H4 (cell line): ENCODE data around the gene SEMA3E. TPM values are rescaled to one million over a fixed set of nuclear protein-coding genes. Genes with fewer than 3 reads are reported as not detected.
"Not testable (repeated sequence)": the region's sequence is repeated elsewhere in the genome, so short reads cannot be mapped to it uniquely, and the experiment has no call there.

Experiments
- DNase-seq: peaks from one replicate; pipeline ENCODE4 v3.0.0-alpha.2; 2015; ENCODE audit warnings: low spot score
- total RNA-seq: library from RNA; depleted of rRNA; stranded (reverse); fragments of >200 nt; shearing (Covaris generic); gene quantifications from 2 replicates; pipeline ENCODE4 v1.2.3, GENCODE V29; 2014; rRNA removed

SEMA3E gene
- total RNA-seq, result 8.0 and 9.4 TPM in 2 replicates

GRCh38 chr7:83648464-83649241 lies at the start of gene SEMA3E:
Gene SEMA3E, minus strand, starts transcription at chr7:83649139.
- peak; percentile 71 for DNase-seq

DNA sequence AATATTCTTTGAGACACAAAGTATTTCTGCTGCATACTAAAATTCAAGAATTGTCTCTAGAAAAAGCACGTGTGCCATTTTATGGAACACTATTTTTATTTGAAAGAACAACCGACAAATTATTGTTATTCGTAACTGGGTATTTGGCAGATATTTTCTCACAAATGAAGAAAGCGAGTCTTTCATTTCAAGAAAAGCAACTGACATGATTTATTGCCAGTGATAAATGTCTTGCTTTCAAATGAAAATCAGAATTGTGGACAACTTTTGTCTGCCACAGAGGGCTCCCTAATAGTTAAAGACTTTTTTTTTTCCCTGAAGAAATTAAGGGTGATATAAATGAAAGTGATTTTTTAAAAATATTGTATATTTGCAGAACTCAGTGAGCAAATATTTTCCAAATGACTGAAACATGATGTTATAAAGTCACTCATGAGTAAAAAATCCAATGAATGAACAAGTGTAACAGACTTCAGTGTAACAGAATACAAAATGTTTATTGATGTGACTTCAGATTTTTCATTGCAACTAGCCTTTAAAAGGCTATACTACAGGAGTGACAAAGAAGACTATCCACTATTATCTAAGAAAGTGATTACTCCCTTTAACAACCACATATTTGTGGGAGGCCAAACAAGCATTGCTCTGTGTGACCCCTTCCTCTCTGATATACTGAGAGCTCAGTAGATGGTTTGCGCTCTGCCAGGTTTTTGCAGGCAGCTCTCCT lies 49.0 kb upstream of the SEMA3E start:
- no peak for DNase-seq

DNA sequence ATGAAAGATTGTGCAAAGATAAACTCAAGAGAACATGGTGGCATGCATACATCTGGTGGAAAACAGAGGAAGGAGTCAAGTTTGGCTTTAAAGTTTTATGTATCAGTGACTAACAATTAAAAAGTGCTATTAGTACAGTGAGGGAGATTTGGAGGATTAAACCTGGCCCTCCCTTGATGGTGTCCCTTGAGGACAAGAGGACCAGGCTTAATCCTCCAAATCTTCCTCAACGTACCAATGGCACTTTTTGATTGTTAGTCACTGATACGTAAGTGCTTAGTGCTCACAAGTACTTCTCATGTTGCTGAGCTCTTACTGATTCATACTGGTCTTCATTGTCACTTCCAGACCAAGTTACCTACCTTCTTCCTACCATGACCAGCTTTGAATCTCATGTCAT lies 47.2 kb upstream of the SEMA3E start:
- no peak for DNase-seq

DNA sequence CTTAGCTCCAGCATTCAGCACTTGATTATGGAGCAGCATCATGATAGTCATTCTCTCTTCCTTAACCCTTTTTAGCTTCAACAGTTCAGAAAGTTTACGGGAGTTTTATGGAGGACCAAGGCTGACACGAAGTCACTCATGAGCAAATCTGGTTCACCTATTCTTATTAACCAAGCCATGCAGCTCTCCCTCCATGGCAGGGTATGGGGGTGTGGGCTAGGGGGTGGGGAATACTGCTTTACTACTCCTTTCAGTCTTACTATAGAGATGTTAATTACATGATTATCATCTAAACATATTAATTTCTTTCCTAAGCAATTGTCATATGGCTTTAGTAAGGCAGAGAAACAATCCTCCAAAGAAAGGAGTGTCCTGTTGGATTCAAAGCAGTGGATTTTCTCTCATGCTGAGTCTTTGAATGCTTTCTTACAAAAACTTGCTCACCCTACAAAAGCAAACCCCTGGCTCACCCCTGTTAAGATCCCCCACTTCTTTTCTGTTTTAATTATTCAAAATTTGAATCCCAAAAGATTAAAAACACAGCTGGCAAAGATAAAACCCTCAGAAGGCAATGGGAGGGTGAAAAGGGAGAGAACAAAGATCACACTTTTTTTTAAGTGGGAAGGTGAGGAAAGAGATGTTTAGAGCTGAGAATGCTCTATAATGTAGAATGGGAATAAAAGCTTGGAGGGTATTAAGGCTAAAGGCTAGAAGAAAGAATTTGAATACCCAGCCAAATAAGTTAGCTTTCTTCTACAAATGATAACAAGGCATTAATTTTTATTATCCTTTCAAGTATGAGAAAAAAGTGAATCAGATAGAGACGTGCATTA lies 46.4 kb upstream of the SEMA3E start:
- DNase-seq, result no peak

- DNase-seq, result no peak
Measured at GRCh38 chr7:83693256-83693655, 44.3 kb upstream of the SEMA3E start.

DNA sequence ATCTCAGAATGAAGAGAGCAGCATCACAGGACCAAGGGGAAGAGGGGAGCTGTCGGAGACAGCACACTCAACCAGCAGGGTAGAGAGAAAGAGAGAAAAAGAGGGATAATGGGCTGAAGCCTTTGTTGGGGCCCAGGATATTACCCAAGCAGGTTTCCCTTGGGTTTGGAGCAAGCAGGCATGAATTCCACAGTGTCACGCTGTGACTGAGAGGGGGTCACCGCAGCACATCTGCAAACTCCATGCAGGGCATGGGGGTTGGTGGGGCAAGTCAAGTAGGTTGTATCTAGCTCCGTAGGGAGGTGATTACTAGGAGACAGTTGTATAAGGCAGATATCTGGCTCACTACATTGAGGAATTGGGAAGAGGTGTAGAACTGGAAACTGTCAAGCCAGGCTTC lies 42.2 kb upstream of the SEMA3E start:
- DNase-seq, result no peak

- DNase-seq, result no peak
Measured at GRCh38 chr7:83689855-83690254, 40.9 kb upstream of the SEMA3E start.

DNA sequence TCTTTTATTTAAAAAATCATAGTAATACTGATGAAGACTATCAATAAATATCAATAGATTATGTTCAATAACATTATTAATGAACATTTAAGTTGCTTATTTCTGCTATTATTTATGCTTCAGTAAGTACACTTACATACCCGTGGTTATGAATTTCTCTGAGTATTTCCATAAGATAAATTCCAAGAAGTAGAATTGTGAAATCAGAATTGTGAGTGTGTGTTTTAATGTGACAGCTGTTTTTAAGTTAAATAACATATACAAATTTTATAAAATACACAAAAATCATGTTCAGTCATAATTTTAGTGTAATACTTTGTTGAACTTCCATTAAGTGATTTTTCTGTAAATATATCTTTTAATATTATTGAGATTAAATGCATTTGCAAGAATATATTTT lies 37.5 kb upstream of the SEMA3E start:
- no peak for DNase-seq

DNA sequence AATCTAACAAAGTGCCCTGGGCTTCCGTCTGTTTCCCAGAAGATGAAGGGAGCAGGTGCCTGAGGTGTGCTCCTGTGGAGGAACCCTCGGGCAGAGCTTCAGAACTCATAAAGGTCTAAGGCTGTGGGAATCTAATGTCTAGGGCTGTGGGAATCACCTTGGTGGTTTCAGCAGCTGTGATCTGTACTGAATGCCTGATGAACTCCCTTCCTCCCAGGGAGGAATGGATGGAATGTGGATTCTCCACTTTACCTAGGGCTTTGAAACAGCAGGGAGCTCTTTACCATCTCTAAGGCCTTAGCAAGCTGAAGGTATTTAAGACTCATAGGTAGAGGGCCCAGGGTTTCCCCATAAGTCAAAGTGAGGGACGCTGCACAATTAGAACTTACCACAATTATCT lies 36.0 kb upstream of the SEMA3E start:
- no peak for DNase-seq

GRCh38 chr7:83681200-83681778 lies 32.4 kb upstream of the SEMA3E start:
- DNase-seq, result no peak

- peak; percentile 97 for DNase-seq
Measured at GRCh38 chr7:83677180-83677866, 28.4 kb upstream of the SEMA3E start.

- DNase-seq, result not testable (repeated sequence)
Measured at GRCh38 chr7:83673291-83673690, 24.4 kb upstream of the SEMA3E start.

DNA sequence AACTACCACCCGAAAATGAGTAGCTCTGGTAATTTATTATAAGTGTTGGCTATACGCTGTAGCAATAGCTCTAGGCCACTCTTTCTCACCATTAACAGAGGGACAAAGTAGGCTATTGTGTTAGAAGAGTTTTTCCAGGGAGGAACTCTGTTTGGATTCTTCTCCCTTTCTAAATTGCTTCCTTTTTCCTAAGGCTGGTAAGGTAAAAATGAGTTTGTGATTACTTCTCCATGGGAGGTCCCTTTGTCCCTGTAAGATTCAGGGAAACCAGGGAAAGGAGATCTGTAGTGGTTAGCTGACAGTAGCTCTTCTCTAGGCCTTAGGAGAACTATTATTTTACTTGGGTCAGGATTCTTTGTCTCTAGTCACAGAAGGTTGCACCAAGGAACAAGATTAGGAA lies 23.2 kb upstream of the SEMA3E start:
- DNase-seq, result no peak

DNA sequence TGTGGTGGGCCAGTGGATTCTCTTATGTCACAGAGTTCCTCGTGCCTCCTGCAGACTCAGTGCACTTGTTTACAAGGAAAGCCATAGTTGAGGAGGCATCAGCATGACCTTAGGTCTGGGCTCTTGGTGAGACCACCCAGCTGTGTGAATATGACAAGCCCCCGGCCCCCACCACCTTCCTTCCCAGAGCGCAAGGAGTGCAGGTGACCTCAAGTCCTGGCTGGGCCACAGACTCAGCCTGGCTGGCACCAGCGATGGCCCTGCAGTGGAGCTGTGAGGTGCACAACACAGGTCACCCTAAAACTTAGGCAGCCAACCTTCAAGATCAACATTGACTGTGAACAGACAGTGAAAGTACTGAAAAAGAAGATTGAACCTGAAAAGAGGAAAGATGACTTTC lies 14.2 kb upstream of the SEMA3E start:
- no peak for DNase-seq

- no peak for DNase-seq
Measured at GRCh38 chr7:83658126-83658525, 9.2 kb upstream of the SEMA3E start.

DNA sequence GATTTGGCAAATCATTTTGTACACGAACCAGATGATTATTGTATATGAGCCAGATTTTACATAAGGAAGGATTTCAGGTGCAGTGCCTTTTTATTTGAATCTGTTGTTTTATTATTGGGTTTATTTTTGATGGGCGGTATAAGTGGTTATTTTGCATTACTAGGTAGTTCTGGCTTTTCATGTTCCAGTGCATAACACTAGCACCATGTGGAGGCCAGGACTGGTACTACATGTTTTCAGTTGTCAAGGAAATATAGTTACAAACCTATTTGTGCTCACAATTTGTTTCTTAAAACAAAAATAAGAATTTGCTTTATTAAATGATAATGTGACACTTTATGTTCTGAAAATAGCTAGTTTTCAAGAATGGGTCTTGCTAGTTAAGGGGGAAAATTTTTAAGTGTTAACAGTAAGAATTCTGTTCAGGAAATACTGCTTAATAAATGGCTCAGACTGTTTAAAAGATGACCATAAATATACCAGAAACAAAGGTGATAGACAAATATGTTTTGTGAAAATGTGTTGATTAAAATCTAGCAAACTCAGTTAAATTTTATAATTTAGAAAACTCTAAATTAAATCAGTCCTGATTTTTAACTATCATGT lies 7.1 kb upstream of the SEMA3E start:
- DNase-seq, result peak; percentile 72

DNA sequence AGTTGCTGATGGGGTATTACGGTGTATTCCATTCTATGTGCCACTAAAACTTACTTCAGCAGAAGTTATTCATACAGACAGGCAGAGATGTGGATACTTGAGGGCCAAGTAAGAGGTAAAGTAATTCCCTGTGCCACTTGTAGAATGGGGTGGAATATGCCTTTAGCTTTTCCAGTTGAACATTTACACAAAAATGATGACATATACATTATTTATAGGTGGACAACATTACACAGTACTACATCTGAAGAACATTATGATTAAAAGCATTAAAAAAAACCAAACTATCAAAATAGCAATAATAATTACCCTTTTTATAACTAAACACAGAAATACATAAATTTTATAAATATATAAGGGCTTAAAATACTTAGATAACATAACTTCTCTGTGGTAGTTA lies 3.5 kb upstream of the SEMA3E start:
- DNase-seq, result no peak

GRCh38 chr7:83649701-83650100 lies 762 bp upstream of the SEMA3E start:
- DNase-seq, result no peak

DNA sequence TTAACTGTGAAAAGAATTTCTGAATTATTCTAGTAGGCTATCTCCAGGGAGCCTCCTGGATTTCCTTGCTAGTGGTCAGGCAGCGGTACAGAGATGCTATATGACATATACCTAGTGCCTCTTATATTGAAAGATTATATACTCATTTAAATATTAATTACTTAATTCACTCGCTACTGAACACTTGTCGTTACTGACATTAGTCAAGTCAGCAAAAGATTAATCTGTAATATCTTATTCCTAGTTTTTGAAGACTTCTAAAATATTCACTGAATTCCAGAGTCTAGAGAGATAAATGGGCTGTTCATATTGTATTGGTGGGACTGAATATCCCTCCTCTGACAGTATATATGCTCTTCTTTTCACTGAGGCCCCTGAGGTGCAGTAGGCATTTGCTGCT lies 2.9 kb downstream of the SEMA3E start:
- DNase-seq, result no peak

- no peak for DNase-seq
Measured at GRCh38 chr7:83643739-83644138, 5.2 kb downstream of the SEMA3E start.

DNA sequence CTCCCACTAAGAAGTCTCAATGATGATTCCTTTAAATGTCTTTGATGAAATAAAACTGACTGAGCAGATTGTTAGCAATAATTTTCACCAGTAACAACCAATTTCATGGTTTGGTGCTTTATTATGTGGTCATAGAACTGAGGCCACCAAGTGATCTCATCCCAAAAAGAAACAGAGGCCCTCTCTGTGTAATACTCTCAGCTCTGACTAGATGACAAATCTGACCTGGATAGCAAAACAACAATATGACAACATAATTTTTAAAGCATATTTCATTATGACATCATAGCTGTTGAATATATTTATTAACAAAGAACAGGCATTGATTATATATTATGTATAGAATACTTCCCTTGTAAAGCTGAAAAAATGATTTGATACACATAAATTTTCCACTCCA lies 5.9 kb downstream of the SEMA3E start:
- no peak for DNase-seq
